ENCODE data around the gene FN1. TPM values are rescaled to one million over a fixed set of nuclear protein-coding genes. Genes with fewer than 3 reads are reported as not detected.

The FN1 gene
- total and polyA plus RNA-seq, 2 donors (not counting 3 experiments of a cell fraction or from before 2014, with no cell fraction given): 3,221 to 3,740 TPM

GRCh38 chr2:215423928-215424540, 11.8 kb downstream of the FN1 start:
- Histone ChIP-seq H3K4me3 (replicated peaks in 1 of 3; ENCODE audit: insufficient read depth in 1 of 3, low read depth in 1 of 3, low read length in 3 of 3) (no peak overlapping the region), H3K9ac (replicated peaks; ENCODE audit: extremely low read depth, insufficient read depth, low read length) (peak overlapping the region; percentile 7), H3K36me3 (ENCODE audit: control insufficient read depth in 2 of 2, extremely low read depth in 1 of 2, insufficient read depth in 2 of 2, low read length in 2 of 2) (peaks cover 35 to 72% of the 10 kb centered on the region in 2 experiments), H3K27me3 (ENCODE audit: control insufficient read depth in 2 of 2, insufficient read depth in 2 of 2, low read length in 2 of 2) (no peaks in the 10 kb centered on the region), H3K9me1 (replicated peaks; ENCODE audit: control insufficient read depth, extremely low read depth, insufficient read depth, low read length) (no peaks in the 10 kb centered on the region), H3K4me2 (ENCODE audit: insufficient read depth, low read length) (peak overlapping the region; percentile 69), H2AFZ (ENCODE audit: low read depth, low read length) (no peak overlapping the region), H3K79me2 (ENCODE audit: control insufficient read depth, insufficient read depth, low read length) (peaks cover 16% of the 10 kb centered on the region), H3K27ac (ENCODE audit: insufficient read depth, low read depth, low read length) (peak overlapping the region; percentile 49), H3K9me3 (replicated peaks; ENCODE audit: control insufficient read depth, insufficient read depth, low read length) (no peaks in the 10 kb centered on the region), H4K20me1 (replicated peaks; ENCODE audit: control insufficient read depth, extremely low read depth, insufficient read depth, low read length) (no peaks in the 10 kb centered on the region), H3K4me1 (ENCODE audit: control insufficient read depth, extremely low read depth, insufficient read depth, low read length) (peaks cover 62% of the 10 kb centered on the region)
- no peak for DNase-seq (ENCODE audit: low read depth, low spot score)
- dilution Hi-C loops (cut with MboI; ENCODE audit: extremely low pct_ligation_motif_present, low sequenced_read_pairs) (no loop called here), intact Hi-C loops (cut with micrococcal nuclease) (loop anchor here (1.0 kb wide), 1 partner anchor 13 kb away; no protein-coding TSS in a partner anchor)
- TSS peak; percentile 12 for BruUV-seq (replicated peaks)
- TF ChIP-seq MAX (IDR thresholded peaks at IDR 0.05; ENCODE audit: insufficient read depth, insufficient read length) (no peak), MYC (IDR thresholded peaks at IDR 0.05; ENCODE audit: low read depth, low read length) (no peak), FOS (IDR thresholded peaks at IDR 0.05; ENCODE audit: borderline replicate concordance, insufficient read depth, low read length) (no peak), POLR2AphosphoS5 (IDR thresholded peaks at IDR 0.05; ENCODE audit: insufficient read depth, low read depth, low read length) (peak; percentile 53), JUN (IDR thresholded peaks at IDR 0.05; ENCODE audit: borderline replicate concordance, insufficient read depth, insufficient read length, low read depth) (no peak)
- ChIA-PET POLR2A (interaction anchor here (0.6 to 1.4 kb wide), 5 partner anchors 9 to 427 kb away, joined by 3 to 8 read pairs (median 6); no protein-coding TSS in a partner anchor), CTCF (interaction anchor here (0.9 to 2.3 kb wide), 8 partner anchors 9 to 508 kb away, joined by 3 to 16 read pairs (median 4); no protein-coding TSS in a partner anchor)
- FAIRE-seq: no peak

- H4K20me1 ChIP-seq (replicated peaks; ENCODE audit: control insufficient read depth, extremely low read depth, insufficient read depth, low read length): no peaks in the 10 kb centered on the region
- no peak for TF ChIP-seq EZH2 (IDR thresholded peaks at IDR 0.05; ENCODE audit: borderline replicate concordance, low read depth, low read length, severe bottlenecking)
- no peak for TF ChIP-seq MAX (IDR thresholded peaks at IDR 0.05; ENCODE audit: insufficient read depth, insufficient read length)
- peak; percentile 60 for TF ChIP-seq POLR2AphosphoS5 (IDR thresholded peaks at IDR 0.05; ENCODE audit: insufficient read depth, low read depth, low read length)
- TF ChIP-seq MYC (IDR thresholded peaks at IDR 0.05; ENCODE audit: low read depth, low read length): no peak
- no peak for TF ChIP-seq FOS (IDR thresholded peaks at IDR 0.05; ENCODE audit: borderline replicate concordance, insufficient read depth, low read length)
- TF ChIP-seq POLR2A (IDR thresholded peaks at IDR 0.05; ENCODE audit: low read depth, low read length): peak; percentile 34
- peak; percentile 30 for TF ChIP-seq JUN (IDR thresholded peaks at IDR 0.05; ENCODE audit: borderline replicate concordance, insufficient read depth, insufficient read length, low read depth)
- peak; percentile 43 for TF ChIP-seq GATA2 (IDR thresholded peaks at IDR 0.05; ENCODE audit: insufficient read depth, insufficient read length, low read depth, low read length)
- no peak for TF ChIP-seq CTCF (IDR thresholded peaks at IDR 0.05; ENCODE audit: extremely low read depth in 1 of 2, insufficient read depth in 1 of 2, low read depth in 1 of 2, low read length in 2 of 2)
- no peak overlapping the region for H3K4me3 ChIP-seq (replicated peaks in 1 of 3; ENCODE audit: insufficient read depth in 1 of 3, low read depth in 1 of 3, low read length in 3 of 3)
- ChIA-PET CTCF (interaction anchor here (0.8 to 2.3 kb wide), 8 partner anchors 10 to 509 kb away, joined by 3 to 16 read pairs (median 4); no protein-coding TSS in a partner anchor), POLR2A (interaction anchor here (0.8 to 1.4 kb wide), 5 partner anchors 10 to 428 kb away, joined by 3 to 8 read pairs (median 4); no protein-coding TSS in a partner anchor)
- peak; percentile 87 for FAIRE-seq
- H3K9me1 ChIP-seq (replicated peaks; ENCODE audit: control insufficient read depth, extremely low read depth, insufficient read depth, low read length): no peaks in the 10 kb centered on the region
- peaks cover 18% of the 10 kb centered on the region for H3K79me2 ChIP-seq (ENCODE audit: control insufficient read depth, insufficient read depth, low read length)
- H3K27ac ChIP-seq (ENCODE audit: insufficient read depth, low read depth, low read length): peak overlapping the region; percentile 49
- no peak overlapping the region for H3K9ac ChIP-seq (replicated peaks; ENCODE audit: extremely low read depth, insufficient read depth, low read length)
- H2AFZ ChIP-seq (ENCODE audit: low read depth, low read length): no peak overlapping the region
- BruUV-seq (replicated peaks): no TSS peak
- peak; percentile 80 for DNase-seq (ENCODE audit: low read depth, low spot score)
- H3K4me2 ChIP-seq (ENCODE audit: insufficient read depth, low read length): peak overlapping the region; percentile 69
- dilution Hi-C loops (cut with MboI; ENCODE audit: extremely low pct_ligation_motif_present, low sequenced_read_pairs): no loop called here
- no peaks in the 10 kb centered on the region for H3K9me3 ChIP-seq (replicated peaks; ENCODE audit: control insufficient read depth, insufficient read depth, low read length)
- H3K27me3 ChIP-seq (ENCODE audit: control insufficient read depth in 2 of 2, insufficient read depth in 2 of 2, low read length in 2 of 2): no peaks in the 10 kb centered on the region
- peaks cover 63% of the 10 kb centered on the region for H3K4me1 ChIP-seq (ENCODE audit: control insufficient read depth, extremely low read depth, insufficient read depth, low read length)
- intact Hi-C loops (cut with micrococcal nuclease): loop anchor here (1.0 kb wide), 1 partner anchor 12 kb away; no protein-coding TSS in a partner anchor
- H3K36me3 ChIP-seq (ENCODE audit: control insufficient read depth in 2 of 2, extremely low read depth in 1 of 2, insufficient read depth in 2 of 2, low read length in 2 of 2): peaks cover 39 to 76% of the 10 kb centered on the region in 2 experiments
Measured at GRCh38 chr2:215423234-215423633, 12.6 kb downstream of the FN1 start.

Data from endothelial cell of umbilical vein (primary cell).